Measurements from ENCODE around the gene UXS1.

DNA sequence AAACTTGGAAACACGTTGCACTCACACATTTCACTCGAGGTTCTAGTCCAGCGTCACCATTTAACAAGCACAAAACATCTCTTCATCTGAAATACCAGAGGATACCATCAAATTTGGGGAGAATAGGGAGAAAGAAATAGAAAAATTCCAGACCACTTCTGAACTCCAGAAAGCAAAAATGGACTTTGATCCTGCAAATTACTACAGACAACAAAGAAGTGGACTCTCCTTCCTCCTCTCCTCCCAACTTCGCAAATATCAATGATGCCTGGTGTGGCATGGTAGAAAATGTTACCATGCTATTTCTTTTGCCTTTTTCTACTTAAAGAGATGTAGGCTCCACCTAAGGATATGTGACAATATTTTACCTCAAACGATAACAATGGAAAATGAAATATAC is 13.5 kb downstream of the UXS1 start:
- TF ChIP-seq, protein P1, sequence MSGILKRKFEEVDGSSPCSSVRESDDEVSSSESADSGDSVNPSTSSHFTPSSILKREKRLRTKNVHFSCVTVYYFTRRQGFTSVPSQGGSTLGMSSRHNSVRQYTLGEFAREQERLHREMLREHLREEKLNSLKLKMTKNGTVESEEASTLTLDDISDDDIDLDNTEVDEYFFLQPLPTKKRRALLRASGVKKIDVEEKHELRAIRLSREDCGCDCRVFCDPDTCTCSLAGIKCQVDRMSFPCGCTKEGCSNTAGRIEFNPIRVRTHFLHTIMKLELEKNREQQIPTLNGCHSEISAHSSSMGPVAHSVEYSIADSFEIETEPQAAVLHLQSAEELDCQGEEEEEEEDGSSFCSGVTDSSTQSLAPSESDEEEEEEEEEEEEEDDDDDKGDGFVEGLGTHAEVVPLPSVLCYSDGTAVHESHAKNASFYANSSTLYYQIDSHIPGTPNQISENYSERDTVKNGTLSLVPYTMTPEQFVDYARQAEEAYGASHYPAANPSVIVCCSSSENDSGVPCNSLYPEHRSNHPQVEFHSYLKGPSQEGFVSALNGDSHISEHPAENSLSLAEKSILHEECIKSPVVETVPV (CRISPR knock-in tag; IDR thresholded peaks at IDR 0.05): no peak
- no peak for TF ChIP-seq ARNTL (CRISPR knock-in tag; IDR thresholded peaks at IDR 0.05; ENCODE audit: borderline replicate concordance, low read depth)
- no peak for TF ChIP-seq ZNF70 (CRISPR knock-in tag; IDR thresholded peaks at IDR 0.05)
- no peak for TF ChIP-seq ZFP3 (CRISPR knock-in tag; IDR thresholded peaks at IDR 0.05)
- TF ChIP-seq TCF4 (CRISPR knock-in tag; IDR thresholded peaks at IDR 0.05; ENCODE audit: borderline replicate concordance): no peak
- TF ChIP-seq ZFP30 (CRISPR knock-in tag; IDR thresholded peaks at IDR 0.05): no peak
- TF ChIP-seq ZNF8 (CRISPR knock-in tag; IDR thresholded peaks at IDR 0.05): no peak
- TF ChIP-seq TOX (CRISPR knock-in tag; IDR thresholded peaks at IDR 0.05; ENCODE audit: borderline replicate concordance): no peak
- TF ChIP-seq, protein P2, sequence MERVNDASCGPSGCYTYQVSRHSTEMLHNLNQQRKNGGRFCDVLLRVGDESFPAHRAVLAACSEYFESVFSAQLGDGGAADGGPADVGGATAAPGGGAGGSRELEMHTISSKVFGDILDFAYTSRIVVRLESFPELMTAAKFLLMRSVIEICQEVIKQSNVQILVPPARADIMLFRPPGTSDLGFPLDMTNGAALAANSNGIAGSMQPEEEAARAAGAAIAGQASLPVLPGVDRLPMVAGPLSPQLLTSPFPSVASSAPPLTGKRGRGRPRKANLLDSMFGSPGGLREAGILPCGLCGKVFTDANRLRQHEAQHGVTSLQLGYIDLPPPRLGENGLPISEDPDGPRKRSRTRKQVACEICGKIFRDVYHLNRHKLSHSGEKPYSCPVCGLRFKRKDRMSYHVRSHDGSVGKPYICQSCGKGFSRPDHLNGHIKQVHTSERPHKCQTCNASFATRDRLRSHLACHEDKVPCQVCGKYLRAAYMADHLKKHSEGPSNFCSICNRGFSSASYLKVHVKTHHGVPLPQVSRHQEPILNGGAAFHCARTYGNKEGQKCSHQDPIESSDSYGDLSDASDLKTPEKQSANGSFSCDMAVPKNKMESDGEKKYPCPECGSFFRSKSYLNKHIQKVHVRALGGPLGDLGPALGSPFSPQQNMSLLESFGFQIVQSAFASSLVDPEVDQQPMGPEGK (CRISPR knock-in tag; IDR thresholded peaks at IDR 0.05; ENCODE audit: borderline replicate concordance): no peak

Measured in SK-N-SH treated with all-trans-retinoic acid at 6 μM for 48 hours (cell line).